ENCODE results near the gene NEK5. TPM values are rescaled to one million over a fixed set of nuclear protein-coding genes. Genes with fewer than 3 reads are reported as not detected.

The NEK5 gene
- total RNA-seq, 1 experiment from 2014 or later, result not detected

- CTCF ChIA-PET, result interaction anchor here (0.6 kb wide), 1 partner anchor 153 kb away, joined by 3 read pairs; no protein-coding TSS in a partner anchor
- POLR2A ChIA-PET (ENCODE audit: unreplicated experiment), result interaction anchor here (0.6 kb wide), 1 partner anchor 19 kb away, joined by 4 read pairs; no protein-coding TSS in a partner anchor
- no peak overlapping the region for H3K27ac ChIP-seq
Measured at GRCh38 chr13:51999510-51999911, 129.4 kb downstream of the NEK5 start.

GRCh38 chr13:51998723-51999509 lies 130.0 kb downstream of the NEK5 start:
- Histone ChIP-seq H3K27me3 (ENCODE audit: insufficient read depth, low read depth) (no peaks in the 10 kb centered on the region), H2AFZ (no peak overlapping the region), H3K27ac (no peak overlapping the region), H3K9me3 (ENCODE audit: insufficient read depth, low read depth) (no peaks in the 10 kb centered on the region), H3F3A (ENCODE audit: insufficient read depth, low read depth) (no peaks in the 10 kb centered on the region; the same call in 1 of the 2 replicates), H4K20me1 (ENCODE audit: insufficient read depth) (no peaks in the 10 kb centered on the region), H3K36me3 (ENCODE audit: low read depth) (no peaks in the 10 kb centered on the region), H3K4me1 (replicated peaks; ENCODE audit: insufficient read depth) (peaks cover 20% of the 10 kb centered on the region), H3K79me2 (ENCODE audit: low read depth) (no peaks in the 10 kb centered on the region), H3K4me3 (no peak overlapping the region), H3K4me2 (peak overlapping the region; percentile 44), H3K9me2 (ENCODE audit: insufficient read depth) (no peaks in the 10 kb centered on the region)
- TF ChIP-seq CTCF (conservative IDR thresholded peaks at IDR 0.05) (no peak), EZH2 (IDR thresholded peaks at IDR 0.05; ENCODE audit: low read depth) (no peak)
- DNase-seq, result no peak
- intact Hi-C loops (cut with micrococcal nuclease; ENCODE audit: unreplicated experiment), result no loop called here
- CTCF ChIA-PET, result no interaction called here
- POLR2A ChIA-PET (ENCODE audit: unreplicated experiment), result interaction anchor here (0.5 to 0.6 kb wide), 2 partner anchors 20 to 160 kb away, joined by 4 to 6 read pairs; no protein-coding TSS in a partner anchor
- no TSS peak for BruUV-seq (replicated peaks)

More at GRCh38 chr13:51999510-51999911, 129.4 kb downstream of the NEK5 start:
- H4K20me1 ChIP-seq (ENCODE audit: insufficient read depth), result no peaks in the 10 kb centered on the region
- no TSS peak for BruUV-seq (replicated peaks)
- H3F3A ChIP-seq (ENCODE audit: insufficient read depth, low read depth), result no peaks in the 10 kb centered on the region; the same call in 1 of the 2 replicates
- no peaks in the 10 kb centered on the region for H3K9me2 ChIP-seq (ENCODE audit: insufficient read depth)
- H2AFZ ChIP-seq, result no peak overlapping the region
- intact Hi-C loops (cut with micrococcal nuclease; ENCODE audit: unreplicated experiment), result no loop called here
- DNase-seq, result no peak
- H3K27me3 ChIP-seq (ENCODE audit: insufficient read depth, low read depth), result no peaks in the 10 kb centered on the region
- no peak overlapping the region for H3K4me2 ChIP-seq
- no peak overlapping the region for H3K4me3 ChIP-seq
- no peaks in the 10 kb centered on the region for H3K36me3 ChIP-seq (ENCODE audit: low read depth)
- no peaks in the 10 kb centered on the region for H3K9me3 ChIP-seq (ENCODE audit: insufficient read depth, low read depth)
- no peak for TF ChIP-seq CTCF (conservative IDR thresholded peaks at IDR 0.05)
- TF ChIP-seq EZH2 (IDR thresholded peaks at IDR 0.05; ENCODE audit: low read depth), result no peak
- no peaks in the 10 kb centered on the region for H3K79me2 ChIP-seq (ENCODE audit: low read depth)
- peaks cover 20% of the 10 kb centered on the region for H3K4me1 ChIP-seq (replicated peaks; ENCODE audit: insufficient read depth)

GRCh38 chr13:51997641-51998330 lies 131.1 kb downstream of the NEK5 start:
- Histone ChIP-seq H3K36me3 (ENCODE audit: low read depth) (no peaks in the 10 kb centered on the region), H2AFZ (no peak overlapping the region), H3K9me2 (ENCODE audit: insufficient read depth) (no peaks in the 10 kb centered on the region), H4K20me1 (ENCODE audit: insufficient read depth) (no peaks in the 10 kb centered on the region), H3K4me1 (replicated peaks; ENCODE audit: insufficient read depth) (peaks cover 20% of the 10 kb centered on the region), H3K27me3 (ENCODE audit: insufficient read depth, low read depth) (no peaks in the 10 kb centered on the region), H3F3A (ENCODE audit: insufficient read depth, low read depth) (no peaks in the 10 kb centered on the region; the same call in 1 of the 2 replicates), H3K79me2 (ENCODE audit: low read depth) (no peaks in the 10 kb centered on the region), H3K27ac (no peak overlapping the region), H3K4me3 (no peak overlapping the region), H3K9me3 (ENCODE audit: insufficient read depth, low read depth) (no peaks in the 10 kb centered on the region), H3K4me2 (no peak overlapping the region)
- ChIA-PET CTCF (no interaction called here), POLR2A (ENCODE audit: unreplicated experiment) (interaction anchor here (0.5 kb wide), 1 partner anchor 161 kb away, joined by 6 read pairs; no protein-coding TSS in a partner anchor)
- peak in 1 of 2 experiments; percentile 59 for DNase-seq
- BruUV-seq (replicated peaks), result no TSS peak
- TF ChIP-seq CTCF (conservative IDR thresholded peaks at IDR 0.05) (no peak), EZH2 (IDR thresholded peaks at IDR 0.05; ENCODE audit: low read depth) (no peak)
- intact Hi-C loops (cut with micrococcal nuclease; ENCODE audit: unreplicated experiment), result no loop called here
